Measurements from ENCODE around the gene SERGEF.

SERGEF gene

GRCh38 chr11:17976651-17977050 is 36.2 kb downstream of the SERGEF start:
- H2BK15ac ChIP-seq (replicated peaks; ENCODE audit: low read depth) = no peak overlapping the region
- H3K23ac ChIP-seq (ENCODE audit: low read length) = no peak overlapping the region
- no peak overlapping the region for H2BK5ac ChIP-seq (ENCODE audit: low read length)
- no peak overlapping the region for H3K4me3 ChIP-seq (ENCODE audit: low read length)
- WGBS (ENCODE audit: extremely low coverage, insufficient coverage, low lambda C conversion rate) = no CpG with 5 or more reads among the region's 1 CpG
- H4K8ac ChIP-seq (ENCODE audit: low read depth, low read length) = no peak overlapping the region
- no peak overlapping the region for H4K5ac ChIP-seq (ENCODE audit: low read length)
- no peaks in the 10 kb centered on the region for H3K79me1 ChIP-seq (ENCODE audit: low read length)
- DNase-seq = no peak
- no peaks in the 10 kb centered on the region for H3K79me2 ChIP-seq (ENCODE audit: control insufficient read depth, insufficient read depth, low read length)
- no peak overlapping the region for H2AK5ac ChIP-seq (ENCODE audit: low read length)
- no peak overlapping the region for H3K9ac ChIP-seq (ENCODE audit: low read length)
- H3K4ac ChIP-seq (ENCODE audit: low read depth, low read length) = no peak overlapping the region
- no peak overlapping the region for H2BK120ac ChIP-seq (ENCODE audit: low read depth, low read length)
- no peak overlapping the region for H3K56ac ChIP-seq (ENCODE audit: low read length)
- H3K27me3 ChIP-seq (ENCODE audit: insufficient read depth, low read length, poor library complexity) = no peaks in the 10 kb centered on the region
- no peak overlapping the region for H3K27ac ChIP-seq (ENCODE audit: low read depth, low read length)
- H3K4me2 ChIP-seq (ENCODE audit: low read length) = no peak overlapping the region
- H3K36me3 ChIP-seq (ENCODE audit: control insufficient read depth, insufficient read depth, low read length) = no peaks in the 10 kb centered on the region
- no peaks in the 10 kb centered on the region for H3K4me1 ChIP-seq (ENCODE audit: control insufficient read depth, low read depth, low read length)
- H3K18ac ChIP-seq (ENCODE audit: low read length) = no peak overlapping the region

DNA sequence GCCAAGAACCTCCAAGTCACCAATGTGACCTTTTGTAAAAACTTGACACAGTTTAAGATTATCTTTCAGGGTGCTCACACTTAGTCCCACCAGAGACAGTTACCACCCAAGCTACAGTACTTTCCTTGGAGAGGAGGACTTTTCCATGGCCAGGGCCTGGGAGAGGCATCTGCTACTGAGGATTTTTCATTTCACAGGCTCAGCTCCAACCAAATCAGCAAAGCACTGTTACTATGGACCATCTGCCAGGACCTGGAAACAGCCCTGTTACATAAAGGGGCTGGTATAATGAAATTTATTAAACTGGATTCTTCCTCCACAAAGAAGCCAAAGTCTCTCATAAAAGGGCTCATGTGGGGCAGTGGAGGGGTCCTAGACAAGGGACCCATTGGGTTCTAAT is 38.6 kb downstream of the SERGEF start:
- Histone ChIP-seq H3K56ac (ENCODE audit: low read length) (no peak overlapping the region), H4K5ac (ENCODE audit: low read length) (no peak overlapping the region), H3K79me1 (ENCODE audit: low read length) (no peaks in the 10 kb centered on the region), H3K36me3 (ENCODE audit: control insufficient read depth, insufficient read depth, low read length) (no peaks in the 10 kb centered on the region), H3K18ac (ENCODE audit: low read length) (no peak overlapping the region), H3K9ac (ENCODE audit: low read length) (no peak overlapping the region), H3K27me3 (ENCODE audit: insufficient read depth, low read length, poor library complexity) (no peaks in the 10 kb centered on the region), H2BK120ac (ENCODE audit: low read depth, low read length) (no peak overlapping the region), H3K4ac (ENCODE audit: low read depth, low read length) (no peak overlapping the region), H2BK15ac (replicated peaks; ENCODE audit: low read depth) (no peak overlapping the region), H3K79me2 (ENCODE audit: control insufficient read depth, insufficient read depth, low read length) (no peaks in the 10 kb centered on the region), H3K27ac (ENCODE audit: low read depth, low read length) (no peak overlapping the region), H3K4me1 (ENCODE audit: control insufficient read depth, low read depth, low read length) (no peaks in the 10 kb centered on the region), H3K4me2 (ENCODE audit: low read length) (no peak overlapping the region), H2BK5ac (ENCODE audit: low read length) (no peak overlapping the region), H4K8ac (ENCODE audit: low read depth, low read length) (no peak overlapping the region), H3K23ac (ENCODE audit: low read length) (no peak overlapping the region), H2AK5ac (ENCODE audit: low read length) (no peak overlapping the region), H3K4me3 (ENCODE audit: low read length) (no peak overlapping the region)
- no peak for DNase-seq

DNA sequence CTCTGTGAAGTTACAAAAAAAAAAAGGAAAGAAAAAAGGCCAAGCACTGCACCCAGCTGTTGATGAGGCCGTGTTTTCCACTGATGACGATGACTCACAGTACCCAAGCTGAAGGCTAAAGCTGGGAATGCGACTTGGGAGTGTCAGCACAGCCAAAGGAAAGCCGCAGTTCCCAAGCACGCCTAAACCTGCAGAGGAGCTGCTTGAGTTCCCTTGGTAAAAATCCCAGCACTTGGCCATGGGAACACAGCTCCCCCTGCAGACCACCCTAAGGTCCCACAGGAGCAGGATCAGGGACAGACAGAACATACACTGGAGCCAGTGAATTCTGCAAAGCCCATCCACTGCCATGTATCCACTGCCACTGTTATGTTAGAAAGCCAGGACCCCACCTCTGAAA is 39.9 kb downstream of the SERGEF start:
- H4K5ac ChIP-seq (ENCODE audit: low read length) = no peak overlapping the region
- H3K4ac ChIP-seq (ENCODE audit: low read depth, low read length) = no peak overlapping the region
- H4K8ac ChIP-seq (ENCODE audit: low read depth, low read length) = no peak overlapping the region
- no peak overlapping the region for H3K56ac ChIP-seq (ENCODE audit: low read length)
- no peak overlapping the region for H3K4me2 ChIP-seq (ENCODE audit: low read length)
- DNase-seq = peak; percentile 95
- H2AK5ac ChIP-seq (ENCODE audit: low read length) = no peak overlapping the region
- no peak overlapping the region for H2BK15ac ChIP-seq (replicated peaks; ENCODE audit: low read depth)
- H2BK5ac ChIP-seq (ENCODE audit: low read length) = no peak overlapping the region
- H3K4me3 ChIP-seq (ENCODE audit: low read length) = no peak overlapping the region
- H3K79me1 ChIP-seq (ENCODE audit: low read length) = no peaks in the 10 kb centered on the region
- no peak overlapping the region for H2BK120ac ChIP-seq (ENCODE audit: low read depth, low read length)
- H3K4me1 ChIP-seq (ENCODE audit: control insufficient read depth, low read depth, low read length) = no peaks in the 10 kb centered on the region
- H3K18ac ChIP-seq (ENCODE audit: low read length) = no peak overlapping the region
- no peaks in the 10 kb centered on the region for H3K36me3 ChIP-seq (ENCODE audit: control insufficient read depth, insufficient read depth, low read length)
- H3K9ac ChIP-seq (ENCODE audit: low read length) = no peak overlapping the region
- no peaks in the 10 kb centered on the region for H3K27me3 ChIP-seq (ENCODE audit: insufficient read depth, low read length, poor library complexity)
- H3K23ac ChIP-seq (ENCODE audit: low read length) = no peak overlapping the region
- WGBS (ENCODE audit: extremely low coverage, insufficient coverage, low lambda C conversion rate) = no CpG with 5 or more reads among the region's 5 CpGs
- H3K79me2 ChIP-seq (ENCODE audit: control insufficient read depth, insufficient read depth, low read length) = no peaks in the 10 kb centered on the region
- no peak overlapping the region for H3K27ac ChIP-seq (ENCODE audit: low read depth, low read length)

- no peak overlapping the region for H4K8ac ChIP-seq (ENCODE audit: low read depth, low read length)
- no peak for DNase-seq
- no peak overlapping the region for H3K4ac ChIP-seq (ENCODE audit: low read depth, low read length)
- no peak overlapping the region for H2AK5ac ChIP-seq (ENCODE audit: low read length)
- no CpG with 5 or more reads among the region's 1 CpG for WGBS (ENCODE audit: extremely low coverage, insufficient coverage, low lambda C conversion rate)
- no peak overlapping the region for H2BK5ac ChIP-seq (ENCODE audit: low read length)
- H2BK15ac ChIP-seq (replicated peaks; ENCODE audit: low read depth) = no peak overlapping the region
- no peaks in the 10 kb centered on the region for H3K27me3 ChIP-seq (ENCODE audit: insufficient read depth, low read length, poor library complexity)
- no peak overlapping the region for H3K56ac ChIP-seq (ENCODE audit: low read length)
- no peaks in the 10 kb centered on the region for H3K79me2 ChIP-seq (ENCODE audit: control insufficient read depth, insufficient read depth, low read length)
- no peak overlapping the region for H3K9ac ChIP-seq (ENCODE audit: low read length)
- H4K5ac ChIP-seq (ENCODE audit: low read length) = no peak overlapping the region
- no peak overlapping the region for H3K18ac ChIP-seq (ENCODE audit: low read length)
- no peaks in the 10 kb centered on the region for H3K4me1 ChIP-seq (ENCODE audit: control insufficient read depth, low read depth, low read length)
- no peak overlapping the region for H2BK120ac ChIP-seq (ENCODE audit: low read depth, low read length)
- H3K4me2 ChIP-seq (ENCODE audit: low read length) = no peak overlapping the region
- H3K36me3 ChIP-seq (ENCODE audit: control insufficient read depth, insufficient read depth, low read length) = no peaks in the 10 kb centered on the region
- H3K4me3 ChIP-seq (ENCODE audit: low read length) = no peak overlapping the region
- no peak overlapping the region for H3K23ac ChIP-seq (ENCODE audit: low read length)
- H3K79me1 ChIP-seq (ENCODE audit: low read length) = no peaks in the 10 kb centered on the region
- H3K27ac ChIP-seq (ENCODE audit: low read depth, low read length) = no peak overlapping the region
Observed at GRCh38 chr11:17968206-17968605, 44.6 kb downstream of the SERGEF start.

- DNase-seq = no peak
- H3K23ac ChIP-seq (ENCODE audit: low read length) = no peak overlapping the region
- H3K9ac ChIP-seq (ENCODE audit: low read length) = no peak overlapping the region
- H3K27ac ChIP-seq (ENCODE audit: low read depth, low read length) = no peak overlapping the region
- no peaks in the 10 kb centered on the region for H3K27me3 ChIP-seq (ENCODE audit: insufficient read depth, low read length, poor library complexity)
- no peak overlapping the region for H2AK5ac ChIP-seq (ENCODE audit: low read length)
- H3K4me3 ChIP-seq (ENCODE audit: low read length) = no peak overlapping the region
- H3K79me1 ChIP-seq (ENCODE audit: low read length) = no peaks in the 10 kb centered on the region
- no peak overlapping the region for H4K5ac ChIP-seq (ENCODE audit: low read length)
- H3K36me3 ChIP-seq (ENCODE audit: control insufficient read depth, insufficient read depth, low read length) = no peaks in the 10 kb centered on the region
- H3K4me2 ChIP-seq (ENCODE audit: low read length) = no peak overlapping the region
- no peak overlapping the region for H3K56ac ChIP-seq (ENCODE audit: low read length)
- no peak overlapping the region for H2BK120ac ChIP-seq (ENCODE audit: low read depth, low read length)
- no peaks in the 10 kb centered on the region for H3K79me2 ChIP-seq (ENCODE audit: control insufficient read depth, insufficient read depth, low read length)
- H4K8ac ChIP-seq (ENCODE audit: low read depth, low read length) = no peak overlapping the region
- H2BK5ac ChIP-seq (ENCODE audit: low read length) = no peak overlapping the region
- no peak overlapping the region for H3K4ac ChIP-seq (ENCODE audit: low read depth, low read length)
- H2BK15ac ChIP-seq (replicated peaks; ENCODE audit: low read depth) = no peak overlapping the region
- H3K18ac ChIP-seq (ENCODE audit: low read length) = no peak overlapping the region
- no peaks in the 10 kb centered on the region for H3K4me1 ChIP-seq (ENCODE audit: control insufficient read depth, low read depth, low read length)
Observed at GRCh38 chr11:17967661-17968060, 45.2 kb downstream of the SERGEF start.

GRCh38 chr11:17960091-17960490 is 52.8 kb downstream of the SERGEF start:
- no peak overlapping the region for H3K27ac ChIP-seq (ENCODE audit: low read depth, low read length)
- no peak overlapping the region for H3K4ac ChIP-seq (ENCODE audit: low read depth, low read length)
- no peaks in the 10 kb centered on the region for H3K79me1 ChIP-seq (ENCODE audit: low read length)
- H3K4me2 ChIP-seq (ENCODE audit: low read length) = no peak overlapping the region
- no peak overlapping the region for H2AK5ac ChIP-seq (ENCODE audit: low read length)
- no peak overlapping the region for H4K8ac ChIP-seq (ENCODE audit: low read depth, low read length)
- H3K9ac ChIP-seq (ENCODE audit: low read length) = no peak overlapping the region
- no peaks in the 10 kb centered on the region for H3K36me3 ChIP-seq (ENCODE audit: control insufficient read depth, insufficient read depth, low read length)
- H2BK5ac ChIP-seq (ENCODE audit: low read length) = no peak overlapping the region
- H3K79me2 ChIP-seq (ENCODE audit: control insufficient read depth, insufficient read depth, low read length) = no peaks in the 10 kb centered on the region
- H3K56ac ChIP-seq (ENCODE audit: low read length) = no peak overlapping the region
- no peak overlapping the region for H2BK120ac ChIP-seq (ENCODE audit: low read depth, low read length)
- H3K27me3 ChIP-seq (ENCODE audit: insufficient read depth, low read length, poor library complexity) = no peaks in the 10 kb centered on the region
- no peak overlapping the region for H3K23ac ChIP-seq (ENCODE audit: low read length)
- no peak for DNase-seq
- H2BK15ac ChIP-seq (replicated peaks; ENCODE audit: low read depth) = no peak overlapping the region
- no peaks in the 10 kb centered on the region for H3K4me1 ChIP-seq (ENCODE audit: control insufficient read depth, low read depth, low read length)
- no peak overlapping the region for H3K18ac ChIP-seq (ENCODE audit: low read length)
- no peak overlapping the region for H3K4me3 ChIP-seq (ENCODE audit: low read length)
- no peak overlapping the region for H4K5ac ChIP-seq (ENCODE audit: low read length)

Measured in mesendoderm (in vitro differentiated cells).